ENCODE data around the gene PTPRJ. TPM values are rescaled to one million over a fixed set of nuclear protein-coding genes. Genes with fewer than 3 reads are reported as not detected.
A peak's percentile ranks its signal among the peaks of the same experiment; 100 is the strongest.

The PTPRJ gene
- total RNA-seq, 1 donor, result 10.9 TPM

- Histone ChIP-seq H3K9me3 (ENCODE audit: low read depth, low read length) (peaks cover 5% of the 10 kb centered on the region), H3K4me2 (ENCODE audit: insufficient read depth, low read length) (peak overlapping the region; percentile 70), H2AFZ (ENCODE audit: low read length) (peak overlapping the region; percentile 62), H3K4me1 (ENCODE audit: insufficient read depth, low read length) (peaks cover 6% of the 10 kb centered on the region), H3K4me3 (ENCODE audit: insufficient read depth, low read length) (peak overlapping the region; percentile 32), H3K27ac (ENCODE audit: low read depth, low read length) (peak overlapping the region; percentile 56), H3K79me2 (ENCODE audit: insufficient read depth, low read length) (no peaks in the 10 kb centered on the region), H3K27me3 (ENCODE audit: insufficient read depth, low read length) (no peaks in the 10 kb centered on the region), H3K36me3 (ENCODE audit: insufficient read depth, low read length) (no peaks in the 10 kb centered on the region), H4K20me1 (ENCODE audit: insufficient read depth, low read length) (no peaks in the 10 kb centered on the region)
- TF ChIP-seq CTCF (IDR thresholded peaks at IDR 0.05; ENCODE audit: extremely low read depth, low read depth, low read length), result no peak
- peak; percentile 86 for DNase-seq (ENCODE audit: insufficient read length, low spot score, missing footprints)
These were observed 213.5 kb downstream of the PTPRJ start for GRCh38 chr11:48193876-48194275.

DNA sequence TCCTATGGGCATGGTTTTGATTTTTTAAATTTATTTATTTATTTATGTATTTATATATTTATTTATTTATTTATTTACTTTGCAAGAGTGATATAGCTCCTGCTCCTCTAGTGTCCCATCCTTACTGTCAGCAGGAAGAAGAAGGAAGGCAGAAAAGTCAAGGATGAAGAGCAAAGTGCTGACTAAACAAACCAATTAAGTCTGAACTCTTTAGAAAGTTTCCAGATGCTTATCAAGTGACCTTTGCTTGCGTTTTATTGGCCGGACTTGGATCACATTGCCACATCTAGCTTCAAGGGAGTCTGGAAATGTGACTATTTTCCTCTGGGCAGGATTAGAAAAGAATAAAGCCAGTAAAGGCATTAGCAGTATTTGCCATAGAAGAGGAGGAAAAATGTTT lies 227.5 kb downstream of the PTPRJ start:
- TF ChIP-seq CTCF (IDR thresholded peaks at IDR 0.05; ENCODE audit: extremely low read depth, low read depth, low read length), result no peak
- no peak for DNase-seq (ENCODE audit: insufficient read length, low spot score, missing footprints)

GRCh38 chr11:48210052-48210451 lies 229.7 kb downstream of the PTPRJ start:
- no peaks in the 10 kb centered on the region for H3K79me2 ChIP-seq (ENCODE audit: insufficient read depth, low read length)
- H4K20me1 ChIP-seq (ENCODE audit: insufficient read depth, low read length), result no peaks in the 10 kb centered on the region
- H3K36me3 ChIP-seq (ENCODE audit: insufficient read depth, low read length), result no peaks in the 10 kb centered on the region
- no peaks in the 10 kb centered on the region for H3K4me1 ChIP-seq (ENCODE audit: insufficient read depth, low read length)
- H3K4me2 ChIP-seq (ENCODE audit: insufficient read depth, low read length), result no peak overlapping the region
- H3K4me3 ChIP-seq (ENCODE audit: insufficient read depth, low read length), result no peak overlapping the region
- no peaks in the 10 kb centered on the region for H3K27me3 ChIP-seq (ENCODE audit: insufficient read depth, low read length)
- peak; percentile 55 for TF ChIP-seq CTCF (IDR thresholded peaks at IDR 0.05; ENCODE audit: extremely low read depth, low read depth, low read length)
- no peak for DNase-seq (ENCODE audit: insufficient read length, low spot score, missing footprints)
- H3K9me3 ChIP-seq (ENCODE audit: low read depth, low read length), result no peaks in the 10 kb centered on the region
- no peak overlapping the region for H3K27ac ChIP-seq (ENCODE audit: low read depth, low read length)
- no peak overlapping the region for H2AFZ ChIP-seq (ENCODE audit: low read length)

More for the DNA sequence above, 227.5 kb downstream of the PTPRJ start:
- no peak overlapping the region for H3K4me3 ChIP-seq (ENCODE audit: insufficient read depth, low read length)
- no peaks in the 10 kb centered on the region for H3K36me3 ChIP-seq (ENCODE audit: insufficient read depth, low read length)
- H3K27ac ChIP-seq (ENCODE audit: low read depth, low read length), result no peak overlapping the region
- no peaks in the 10 kb centered on the region for H3K79me2 ChIP-seq (ENCODE audit: insufficient read depth, low read length)
- H3K9me3 ChIP-seq (ENCODE audit: low read depth, low read length), result no peaks in the 10 kb centered on the region
- no peaks in the 10 kb centered on the region for H4K20me1 ChIP-seq (ENCODE audit: insufficient read depth, low read length)
- H3K4me1 ChIP-seq (ENCODE audit: insufficient read depth, low read length), result no peaks in the 10 kb centered on the region
- no peaks in the 10 kb centered on the region for H3K27me3 ChIP-seq (ENCODE audit: insufficient read depth, low read length)
- no peak overlapping the region for H2AFZ ChIP-seq (ENCODE audit: low read length)
- no peak overlapping the region for H3K4me2 ChIP-seq (ENCODE audit: insufficient read depth, low read length)

DNA sequence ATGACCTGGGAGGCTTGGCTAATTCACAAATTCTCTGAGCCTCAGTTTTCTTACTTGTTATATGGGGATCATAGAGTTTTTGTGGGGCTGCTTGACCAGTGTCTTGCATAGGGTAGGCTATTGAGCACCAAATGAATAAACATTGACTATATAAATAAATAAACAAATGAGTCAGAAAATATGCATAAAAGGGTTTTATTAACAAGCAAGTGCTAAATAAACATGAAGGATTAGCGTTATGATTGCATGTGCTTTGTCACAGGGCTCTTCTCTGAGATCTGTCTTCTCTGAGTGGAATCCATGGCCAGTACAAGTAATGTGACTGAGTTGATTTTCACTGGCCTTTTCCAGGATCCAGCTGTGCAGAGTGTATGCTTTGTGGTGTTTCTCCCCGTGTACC lies 236.2 kb downstream of the PTPRJ start, which contains the start of gene OR4B1:
Gene OR4B1 (plus strand): TSS at position 301 of the 400 bp plus-strand sequence. CDS start 0 bp downstream, at position 301.
- Histone ChIP-seq H3K27me3 (ENCODE audit: insufficient read depth, low read length) (no peaks in the 10 kb centered on the region), H2AFZ (ENCODE audit: low read length) (no peak within 1 kb of the TSS), H3K9me3 (ENCODE audit: low read depth, low read length) (no peaks in the 10 kb centered on the region)

More for the DNA sequence above, 236.2 kb downstream of the PTPRJ start, which contains the start of gene OR4B1:
- TF ChIP-seq CTCF (IDR thresholded peaks at IDR 0.05; ENCODE audit: extremely low read depth, low read depth, low read length), result no peak
- Histone ChIP-seq H3K4me3 (ENCODE audit: insufficient read depth, low read length) (no peak within 1 kb of the TSS), H3K4me2 (ENCODE audit: insufficient read depth, low read length) (no peak within 1 kb of the TSS), H3K27ac (ENCODE audit: low read depth, low read length) (no peak within 1 kb of the TSS), H3K36me3 (ENCODE audit: insufficient read depth, low read length) (no peaks in the 10 kb centered on the region), H4K20me1 (ENCODE audit: insufficient read depth, low read length) (no peaks in the 10 kb centered on the region), H3K4me1 (ENCODE audit: insufficient read depth, low read length) (no peaks in the 10 kb centered on the region), H3K79me2 (ENCODE audit: insufficient read depth, low read length) (no peaks in the 10 kb centered on the region)
- no peak for DNase-seq (ENCODE audit: insufficient read length, low spot score, missing footprints)

Small RNAs within 50 kb of the gene (small RNA-seq; reads per million reads assigned to genes)
- gene MIR3161, result not detected

Other genes with a start within 250 kb of the PTPRJ start
- 126 and 130 TPM in 2 replicates for gene FNBP4, start 213.2 kb upstream of the PTPRJ start, total RNA-seq
- 25.3 and 27.1 TPM in 2 replicates for gene NUP160, start 132.2 kb upstream of the PTPRJ start, total RNA-seq
- gene OR4B1, start 236.3 kb downstream of the PTPRJ start, total RNA-seq, result not detected in 2 replicates